Stimulated activated CD4-positive, alpha-beta T cell treated with anti-CD3 and anti-CD28 coated beads, Interleukin-1b, Interleukin-23, amount 100 ng/mL, for 1 hour (primary cell): ENCODE measurements around the gene PPP2CA.
A peak's percentile ranks its signal among the peaks of the same experiment; 100 is the strongest.
"Not testable (repeated sequence)": the region's sequence is repeated elsewhere in the genome, so short reads cannot be mapped to it uniquely, and the experiment has no call there.

ENCODE experiments used
- DNase-seq, 2 donors: peaks; one replicate each; pipeline ENCODE4 v3.0.0-alpha.2; 2020; ENCODE audit warnings: low read depth in 2 of 2

PPP2CA gene

DNA sequence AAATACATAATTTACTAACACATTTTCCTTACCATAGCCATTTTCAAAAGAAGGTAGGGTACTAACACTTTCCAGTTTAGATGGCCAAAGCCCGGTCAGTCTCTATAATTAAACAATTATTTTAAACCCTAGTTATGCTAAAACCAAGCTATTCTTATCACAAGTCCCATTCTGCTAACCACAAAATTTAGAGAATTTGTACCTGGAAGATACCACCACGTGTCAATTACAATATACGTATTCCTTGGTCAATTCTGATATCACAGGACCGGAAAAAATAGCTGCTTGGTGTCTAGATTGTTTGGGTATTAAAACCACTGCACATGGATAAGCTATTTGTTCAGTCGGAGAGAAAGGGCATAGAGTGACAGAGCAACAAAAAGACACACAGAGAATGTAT, 30.2 kb downstream of the PPP2CA start:
- no peak for DNase-seq

DNA sequence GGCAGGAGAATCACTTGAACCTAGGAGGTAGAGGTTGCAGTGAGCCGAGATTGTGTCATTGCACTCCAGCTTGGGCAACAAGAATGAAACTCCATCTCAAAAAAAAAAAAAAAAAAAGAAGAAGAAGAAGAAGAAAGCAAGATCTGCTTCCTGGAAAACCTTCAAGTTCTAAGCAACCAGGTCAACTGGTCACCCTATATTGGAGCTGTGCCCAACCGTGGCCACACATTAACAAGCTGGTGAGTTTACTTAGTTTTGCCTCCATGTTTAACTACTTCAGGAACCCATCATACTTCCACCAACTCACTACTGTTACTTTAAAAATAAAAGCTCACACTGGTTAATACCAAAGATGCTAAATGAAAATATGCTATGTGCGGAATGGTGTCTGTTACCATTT, 36.8 kb downstream of the PPP2CA start:
- no peak for DNase-seq

DNA sequence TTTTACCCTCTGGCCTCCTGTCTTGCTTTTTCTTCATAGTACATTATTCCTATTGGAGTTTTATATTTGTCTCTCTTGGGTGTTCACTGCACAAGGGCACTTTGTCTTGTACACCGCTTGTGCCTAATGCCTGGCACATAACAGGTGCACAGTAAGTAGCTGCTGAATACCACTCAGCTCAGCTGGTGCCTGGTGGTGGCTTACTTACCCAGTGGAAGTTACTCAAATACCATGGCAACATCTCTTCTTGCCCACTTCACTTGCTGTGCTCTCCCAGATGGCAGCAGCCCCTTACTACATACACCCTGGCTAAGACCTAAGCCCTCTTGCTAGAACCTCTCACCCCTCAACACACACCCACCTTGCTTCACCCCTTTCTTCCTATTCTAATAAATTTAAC, 37.8 kb downstream of the PPP2CA start:
- DNase-seq: no peak

DNA sequence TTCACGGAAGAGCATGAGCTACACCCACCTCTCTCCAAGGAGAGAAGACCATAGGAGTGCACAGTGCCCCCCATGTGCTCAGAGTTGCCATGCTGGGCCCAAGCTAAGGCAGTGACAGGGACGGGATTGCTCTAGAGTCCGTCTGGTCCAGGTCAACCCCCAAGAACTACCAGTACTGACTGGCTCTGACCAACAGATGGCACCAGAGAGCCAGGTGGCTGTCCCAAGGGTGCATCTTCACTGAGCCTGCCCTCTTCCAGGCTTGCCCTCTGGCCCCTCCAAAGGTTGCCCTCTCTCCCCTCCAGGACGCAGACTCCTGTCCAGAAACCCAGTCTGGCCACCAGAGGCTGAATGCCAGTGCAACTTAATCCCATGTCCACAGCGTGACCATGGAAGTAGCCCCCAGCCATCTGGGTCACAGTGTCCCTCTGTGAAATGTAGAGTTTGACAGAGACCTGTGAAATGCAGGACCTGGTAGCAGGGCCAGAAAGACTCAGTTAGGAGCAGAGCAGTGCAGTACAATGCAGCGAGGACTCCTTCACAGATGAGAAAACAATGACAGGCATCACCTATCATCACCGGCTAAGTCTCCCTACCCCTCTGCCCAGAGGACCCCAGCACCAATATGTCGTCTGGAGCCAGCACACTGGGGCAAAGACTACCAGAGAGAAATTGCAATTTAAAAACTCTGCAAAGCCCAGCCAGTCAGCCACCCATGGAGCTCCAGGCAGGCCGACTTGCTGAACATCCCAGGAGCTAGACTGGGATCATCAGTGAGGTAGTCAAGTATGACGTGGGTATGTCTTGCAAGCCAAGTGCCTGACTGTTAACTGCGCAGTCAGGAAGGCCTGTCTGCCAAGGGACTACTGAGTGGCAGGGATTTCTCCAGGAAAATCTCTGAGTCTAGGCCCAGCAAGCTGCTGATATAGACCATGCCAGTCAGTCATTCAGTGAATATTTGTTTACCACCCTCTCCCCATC, 41.4 kb downstream of the PPP2CA start:
- peak; percentile 50 to 60 for DNase-seq

DNA sequence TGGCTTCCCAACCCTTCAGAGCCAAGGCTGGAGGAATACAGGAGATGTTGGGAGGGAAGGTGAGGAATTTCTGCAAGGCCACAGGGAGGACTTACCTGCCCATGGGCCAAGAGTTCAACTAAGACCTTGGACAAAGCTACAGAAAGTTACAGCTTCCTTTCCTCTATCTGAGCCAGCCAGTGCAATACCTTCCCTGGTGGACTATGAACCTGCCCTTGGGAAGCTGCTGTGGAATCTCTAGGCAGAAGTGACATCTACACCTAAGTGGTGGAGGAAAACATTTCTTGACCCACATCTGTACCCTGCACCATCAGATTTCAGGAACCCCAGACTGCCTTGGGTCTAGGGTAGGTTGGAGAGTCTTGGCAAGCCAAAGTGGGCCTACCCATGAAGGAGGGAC, 42.4 kb downstream of the PPP2CA start:
- DNase-seq: no peak

DNA sequence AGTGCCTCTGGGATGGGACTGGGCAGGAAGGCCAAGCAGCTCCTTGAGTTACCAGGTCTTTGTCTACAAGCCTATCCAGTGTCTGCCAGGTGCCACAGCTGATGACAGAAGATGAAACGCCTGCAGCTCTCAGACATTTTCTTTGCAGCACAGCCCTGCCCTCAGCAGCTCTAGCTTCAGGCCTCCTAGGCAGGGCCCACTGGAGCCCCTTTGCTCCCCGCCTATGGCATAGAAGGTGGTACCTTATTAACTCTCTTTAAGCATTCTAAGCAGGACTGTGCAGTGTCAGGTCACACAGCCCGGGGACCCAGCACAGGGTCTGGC, 47.8 kb downstream of the PPP2CA start:
- no peak for DNase-seq

DNA sequence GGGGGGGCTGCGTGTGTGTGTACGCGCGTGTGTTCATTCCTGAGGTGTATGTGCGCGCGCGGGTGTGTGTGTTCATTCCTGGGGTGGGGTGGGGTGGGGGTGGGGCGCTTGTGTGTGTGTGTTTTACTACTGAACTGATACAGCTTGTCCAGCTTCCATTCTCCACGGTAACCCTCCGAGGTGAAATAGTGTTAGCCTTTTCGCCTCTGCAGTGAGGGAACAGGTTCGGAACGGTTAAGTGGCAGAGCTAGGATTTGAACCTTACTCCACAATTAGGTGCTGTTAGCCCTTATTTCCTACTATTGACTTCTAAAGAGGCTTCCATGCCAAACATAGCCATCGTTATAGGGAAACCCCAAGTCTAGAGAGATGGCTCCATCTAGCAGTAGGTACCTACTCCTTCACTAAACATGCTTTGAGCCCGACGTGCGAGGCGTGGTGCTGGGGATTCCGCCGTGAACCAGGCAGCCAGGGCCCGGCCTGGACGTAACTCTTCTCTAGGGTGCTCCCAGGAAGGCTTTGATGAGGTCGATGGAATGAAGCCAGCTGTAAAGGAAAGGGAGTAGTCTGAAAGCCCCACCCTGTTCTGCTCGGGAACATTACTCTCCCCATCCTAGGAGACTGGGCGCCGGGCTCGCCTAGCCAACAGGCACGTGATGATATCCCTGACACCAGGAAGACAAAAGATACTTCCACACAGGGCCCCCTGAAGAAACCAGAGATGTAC, 48.3 kb downstream of the PPP2CA start:
- DNase-seq: no peak

DNA sequence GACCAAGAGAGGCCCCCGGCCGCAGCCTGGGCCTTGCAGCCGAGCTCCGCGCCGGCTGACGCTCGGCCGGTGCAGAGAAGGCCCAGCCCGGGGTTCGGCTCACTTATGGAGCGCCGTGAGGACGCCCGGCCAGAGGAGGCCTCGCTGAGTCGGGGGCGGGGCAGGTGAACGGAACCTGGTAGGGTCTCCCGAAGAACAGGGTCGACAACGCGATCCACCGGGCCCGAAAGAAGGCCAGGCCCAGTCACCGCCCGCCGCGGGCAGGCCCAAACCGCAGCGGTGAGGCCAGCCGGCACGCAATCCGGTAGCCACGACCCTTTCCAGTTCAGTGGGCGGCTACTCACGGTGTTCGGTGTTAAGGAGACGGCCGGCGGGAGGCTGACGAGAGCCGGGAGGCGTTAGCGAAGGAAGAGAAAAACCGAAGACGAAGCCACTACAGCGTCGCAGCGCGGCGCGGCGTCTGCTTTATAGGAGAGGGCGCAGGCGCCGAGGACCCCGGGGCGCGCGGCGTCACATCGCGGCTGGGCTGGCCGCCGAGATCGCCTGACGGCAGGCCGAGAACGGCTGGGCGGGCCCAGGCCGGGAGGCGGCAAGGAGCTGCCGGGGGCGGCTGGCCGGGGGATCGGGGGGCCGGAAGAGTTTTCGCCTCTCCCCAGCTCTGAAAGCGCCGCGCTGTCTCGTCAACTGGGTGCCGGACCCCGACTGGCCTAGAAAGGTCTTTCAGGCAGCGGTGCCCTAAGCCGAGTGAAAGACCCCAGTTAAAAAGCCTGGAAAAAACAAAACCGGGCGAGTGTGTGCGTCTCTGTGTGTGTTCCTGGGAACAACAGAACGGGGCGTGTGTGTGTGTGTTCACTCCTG, 49.1 kb downstream of the PPP2CA start, which contains the start of gene SKP1:
Gene SKP1, minus strand, starts transcription at position 440 of the 858 bp plus-strand sequence. CDS start 2,928 bp downstream, outside the sequence.
- peak; percentile 51 to 63 for DNase-seq

DNA sequence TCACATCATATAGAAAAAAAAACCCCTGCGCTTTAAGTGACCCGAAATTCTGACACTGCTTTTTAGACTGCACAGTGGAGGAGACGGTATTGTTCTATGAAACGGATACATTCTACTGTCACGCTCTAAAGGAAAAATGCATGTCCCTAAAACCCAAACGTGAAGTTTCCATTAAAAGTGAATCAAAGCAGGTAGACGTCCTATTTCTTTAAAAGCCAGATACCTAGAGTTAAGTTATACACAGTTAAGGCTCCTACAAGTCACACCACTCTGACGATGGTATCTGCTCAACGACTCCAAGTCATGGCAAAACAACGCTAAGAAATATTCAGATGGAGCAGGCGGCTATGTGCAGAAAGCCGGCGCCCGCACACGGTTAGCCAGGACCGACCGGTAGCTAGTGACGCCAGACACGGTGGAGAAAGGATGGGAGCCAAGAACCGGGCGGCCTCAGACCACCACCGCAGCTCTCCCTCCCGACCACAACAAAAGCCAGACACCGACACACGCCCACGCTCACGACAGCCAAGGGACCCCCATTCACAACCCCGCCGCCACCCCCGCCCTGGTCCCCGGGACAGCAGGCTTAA, 49.9 kb downstream of the PPP2CA start:
- DNase-seq: no peak

DNA sequence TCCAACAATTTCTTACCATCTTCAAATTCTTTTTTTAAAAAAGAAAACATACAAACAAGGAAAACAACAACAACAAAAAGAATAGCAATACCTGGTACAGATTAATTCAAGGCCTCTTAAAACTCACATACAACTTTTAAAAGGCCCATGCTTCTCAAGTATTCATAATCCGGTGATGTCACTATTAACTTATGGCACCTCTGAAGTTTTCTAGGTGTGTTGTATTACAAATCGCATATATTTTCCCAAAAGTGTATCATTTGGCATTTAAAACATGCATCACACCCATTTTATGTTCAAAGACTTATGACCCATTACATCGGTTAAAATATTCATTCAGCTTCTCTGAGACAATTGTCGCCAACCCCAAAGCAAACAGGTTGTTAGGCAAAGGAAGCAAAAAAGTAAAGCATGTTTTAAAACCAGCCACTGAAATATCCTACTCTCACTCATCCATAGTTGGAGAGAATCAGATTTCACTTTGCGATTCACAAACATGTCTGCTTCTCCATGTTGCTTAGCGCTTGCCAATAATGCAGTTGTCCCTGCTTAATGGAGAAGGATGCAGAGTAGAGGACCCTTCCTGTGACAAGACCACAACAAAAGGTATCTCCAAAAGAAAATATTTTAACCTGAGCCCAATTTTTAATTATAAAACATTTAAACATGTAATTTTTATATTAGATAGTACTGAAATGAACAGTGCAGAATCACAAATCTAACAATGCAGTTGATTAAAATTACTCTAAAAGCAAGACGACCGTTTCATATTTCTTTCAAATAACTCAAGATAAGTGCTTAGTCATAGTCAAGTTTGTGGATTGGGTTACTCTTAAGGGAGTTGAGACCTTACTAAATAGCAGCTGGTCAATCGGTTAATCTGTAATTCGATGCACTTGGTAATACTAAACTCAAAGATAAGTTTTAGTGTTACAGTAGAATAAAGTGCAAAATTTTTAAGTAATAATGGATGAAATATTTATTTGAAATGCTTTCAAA, 50.7 kb downstream of the PPP2CA start:
- DNase-seq: no peak

DNA sequence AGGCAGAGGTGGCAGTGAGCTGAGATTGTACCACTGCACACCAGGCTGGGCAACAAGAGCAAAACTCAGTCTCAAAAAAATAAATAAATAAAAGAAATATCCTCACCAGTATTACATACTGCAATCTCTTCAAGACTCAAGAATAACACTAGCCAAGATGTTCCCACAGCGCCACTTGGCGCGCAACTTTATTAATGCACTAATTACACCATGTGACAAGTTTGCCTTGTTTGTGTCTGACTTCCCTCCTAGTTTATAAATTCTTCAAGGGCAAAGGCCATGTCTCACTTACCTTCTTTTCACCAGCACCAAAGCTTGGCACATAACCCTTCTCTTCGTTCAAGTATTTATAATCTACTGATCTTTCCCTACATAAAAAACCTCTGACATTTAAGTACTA, 53.9 kb downstream of the PPP2CA start:
- DNase-seq: no peak

DNA sequence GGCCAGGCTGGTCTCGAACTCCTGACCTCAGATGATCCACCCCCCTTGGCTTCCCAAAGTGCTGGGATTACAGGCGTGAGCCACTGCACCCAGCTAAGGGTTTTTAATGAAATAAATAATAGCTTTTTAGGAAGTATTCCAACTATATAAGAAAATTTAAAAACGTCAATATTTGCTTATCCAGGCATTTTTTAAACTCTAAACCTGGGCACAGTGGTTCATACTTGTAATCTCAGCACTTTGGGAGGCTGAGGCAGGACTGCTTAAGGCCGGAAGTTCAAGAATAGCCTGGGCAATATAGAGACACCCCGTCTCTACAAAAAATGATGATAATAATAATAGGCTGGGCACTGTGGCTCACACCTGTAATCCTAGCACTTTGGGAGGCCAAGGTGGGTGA, 63.3 kb downstream of the PPP2CA start:
- no peak for DNase-seq

DNA sequence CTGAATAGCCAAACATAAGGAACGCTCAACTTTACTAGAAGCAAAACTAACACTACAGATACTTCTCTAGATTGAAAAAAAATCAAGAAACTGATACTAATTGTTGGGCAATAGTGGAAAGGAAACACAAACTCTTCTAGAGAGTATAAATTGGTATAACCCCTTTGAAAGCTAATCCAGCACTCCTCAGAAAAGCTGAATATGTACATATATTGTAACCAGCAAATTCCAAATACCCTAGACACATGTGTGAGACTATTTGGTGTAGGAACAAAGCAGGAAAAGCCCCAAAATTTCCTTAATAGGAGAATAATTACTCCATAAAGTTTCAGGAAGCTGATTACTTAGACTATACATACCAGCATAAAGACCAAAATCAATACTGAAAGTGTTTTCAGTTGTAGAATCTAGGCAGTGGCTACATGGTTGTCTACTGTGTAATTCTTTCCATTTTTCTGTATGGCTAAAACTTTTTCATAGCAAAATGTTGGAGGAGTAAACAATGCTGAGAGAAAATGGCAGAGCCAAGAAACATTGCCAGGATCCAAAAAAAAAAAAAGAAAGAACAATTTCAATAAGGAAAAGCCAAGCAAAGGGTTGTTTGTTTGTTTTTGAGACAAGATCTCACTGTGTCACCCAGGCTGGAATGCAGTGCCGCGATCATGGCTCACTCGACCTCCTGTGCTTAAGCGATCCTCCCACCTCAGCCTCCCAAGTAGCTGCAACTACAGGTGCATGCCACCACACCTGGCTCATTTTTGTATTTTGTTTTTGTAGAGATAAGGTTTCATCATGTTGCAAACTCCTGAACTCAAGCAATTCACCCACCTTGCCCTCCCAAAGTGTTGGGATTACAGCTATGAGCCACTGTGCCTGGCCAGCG, 64.1 kb downstream of the PPP2CA start:
- DNase-seq: no peak

DNA sequence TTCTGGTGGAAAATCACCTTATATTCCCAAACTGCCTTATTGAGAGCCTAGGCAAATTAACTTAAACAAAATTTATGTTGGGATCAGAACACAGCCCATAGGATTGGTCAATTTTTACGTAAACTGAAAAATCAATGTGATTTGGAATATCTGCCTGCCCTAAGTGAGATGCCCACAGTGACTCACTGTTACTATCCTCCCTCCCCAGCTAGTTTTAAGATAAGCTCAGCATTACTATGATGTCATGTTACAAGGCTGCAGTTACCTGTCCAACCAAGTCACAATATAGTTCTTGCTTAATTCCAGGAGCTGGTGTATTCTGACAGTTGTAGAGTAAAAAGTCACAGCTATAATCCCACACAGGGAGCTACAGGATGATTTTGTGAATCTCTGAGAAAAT, 72.2 kb downstream of the PPP2CA start:
- DNase-seq: no peak

DNA sequence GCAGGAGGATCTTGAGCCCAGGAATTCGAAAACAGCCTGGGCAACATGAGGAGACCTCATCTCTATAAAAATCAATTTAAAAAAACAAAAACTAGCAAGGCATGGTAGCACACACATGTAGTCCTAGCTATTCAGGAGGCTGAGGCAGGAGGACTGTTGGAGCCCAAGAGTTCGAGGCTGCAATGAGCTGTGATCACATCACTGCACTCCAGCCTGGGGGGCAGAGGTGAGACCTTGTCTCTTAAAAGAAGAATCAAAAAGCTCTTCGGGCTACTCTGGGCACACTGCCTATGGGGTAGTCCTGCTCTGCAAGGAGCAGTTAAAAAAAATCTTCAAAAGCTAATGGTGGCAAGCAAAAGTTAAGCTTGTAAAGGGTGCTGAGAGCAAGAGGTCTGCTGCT, 72.6 kb downstream of the PPP2CA start:
- no peak for DNase-seq

DNA sequence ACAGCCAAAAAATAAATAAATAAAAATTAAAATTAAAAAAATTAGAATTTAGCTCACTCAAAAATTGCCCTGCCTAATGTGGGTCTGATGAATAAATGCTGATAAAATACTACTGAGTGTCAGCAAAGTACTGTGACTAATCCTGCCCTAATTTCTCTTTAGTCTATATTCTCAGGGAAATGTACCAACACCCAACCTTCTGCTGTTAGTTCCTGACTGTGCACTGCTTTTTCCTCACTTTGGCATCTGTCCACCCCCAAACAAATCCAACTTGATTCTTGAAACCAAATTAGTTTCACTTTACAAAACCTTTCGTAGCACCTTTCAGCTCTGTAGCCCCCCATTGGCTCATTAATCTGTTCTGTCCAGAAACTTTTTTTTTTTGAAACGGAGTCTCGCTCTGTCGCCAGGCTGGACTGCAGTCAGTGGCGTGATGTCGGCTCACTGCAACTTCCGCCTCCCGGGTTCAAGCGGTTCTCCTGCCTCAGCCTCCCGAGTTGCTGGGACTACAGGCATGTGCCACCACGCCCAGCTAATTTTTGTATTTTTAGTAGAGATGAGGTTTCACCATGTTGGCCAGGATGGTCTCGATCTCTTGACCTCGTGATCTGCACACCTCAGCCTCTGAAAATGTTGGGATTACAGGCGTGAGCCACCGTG, 73.6 kb downstream of the PPP2CA start:
- DNase-seq: not testable (repeated sequence)

DNA sequence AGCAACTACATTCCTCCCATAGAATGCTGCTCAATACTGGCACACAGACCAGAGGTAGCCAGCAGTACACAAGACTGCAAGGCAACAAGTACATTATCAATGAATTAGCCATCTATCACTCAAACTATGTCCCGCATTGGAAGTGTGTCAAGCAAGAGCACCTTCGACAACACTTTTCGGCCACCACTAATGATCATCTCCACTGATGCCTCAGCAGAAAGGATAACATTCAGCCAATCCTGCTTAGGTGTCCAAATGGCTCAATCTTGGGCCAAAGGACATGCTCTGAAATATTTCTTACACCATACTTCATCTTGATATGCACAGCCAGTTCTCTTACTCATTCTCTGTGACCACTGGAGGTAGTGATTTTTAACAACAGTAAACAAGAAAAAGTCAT, 74.2 kb downstream of the PPP2CA start:
- no peak for DNase-seq

DNA sequence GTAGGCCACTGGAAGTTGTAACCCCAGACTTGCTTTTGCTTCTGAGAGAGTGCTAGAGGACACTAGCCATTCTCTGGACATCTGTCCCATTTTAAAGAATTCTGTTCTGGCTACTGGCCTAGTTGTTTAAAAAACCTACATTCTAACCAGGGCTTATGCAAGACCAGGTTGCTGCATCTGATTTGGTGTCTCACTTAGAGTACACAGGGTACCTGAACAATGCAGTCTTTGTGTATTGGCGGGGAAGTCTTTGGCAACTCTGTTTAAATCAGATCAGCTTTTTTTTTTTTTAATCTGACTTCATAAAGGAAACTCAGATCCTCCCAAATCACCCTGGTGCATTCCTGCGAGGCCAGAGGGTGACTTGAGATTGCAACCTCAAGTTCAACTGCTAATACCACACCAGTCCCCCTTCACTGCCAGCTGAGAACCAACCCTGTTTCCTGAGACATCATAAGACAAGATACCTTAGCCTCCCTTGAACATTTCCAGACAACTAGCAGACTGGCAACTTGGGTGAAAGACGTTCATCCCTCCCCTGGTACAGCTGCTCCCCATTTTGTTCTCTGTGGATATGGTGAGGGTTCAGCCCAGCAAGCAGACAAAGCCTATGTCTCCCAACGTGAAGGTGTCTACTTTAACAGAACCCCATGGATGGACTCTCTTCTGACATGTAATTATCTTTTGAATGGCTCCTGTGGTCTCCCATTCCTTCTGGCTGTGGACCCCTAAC, 76.1 kb downstream of the PPP2CA start:
- no peak for DNase-seq
